ENCODE measurements around the gene IQGAP2.

Gene IQGAP2

DNA sequence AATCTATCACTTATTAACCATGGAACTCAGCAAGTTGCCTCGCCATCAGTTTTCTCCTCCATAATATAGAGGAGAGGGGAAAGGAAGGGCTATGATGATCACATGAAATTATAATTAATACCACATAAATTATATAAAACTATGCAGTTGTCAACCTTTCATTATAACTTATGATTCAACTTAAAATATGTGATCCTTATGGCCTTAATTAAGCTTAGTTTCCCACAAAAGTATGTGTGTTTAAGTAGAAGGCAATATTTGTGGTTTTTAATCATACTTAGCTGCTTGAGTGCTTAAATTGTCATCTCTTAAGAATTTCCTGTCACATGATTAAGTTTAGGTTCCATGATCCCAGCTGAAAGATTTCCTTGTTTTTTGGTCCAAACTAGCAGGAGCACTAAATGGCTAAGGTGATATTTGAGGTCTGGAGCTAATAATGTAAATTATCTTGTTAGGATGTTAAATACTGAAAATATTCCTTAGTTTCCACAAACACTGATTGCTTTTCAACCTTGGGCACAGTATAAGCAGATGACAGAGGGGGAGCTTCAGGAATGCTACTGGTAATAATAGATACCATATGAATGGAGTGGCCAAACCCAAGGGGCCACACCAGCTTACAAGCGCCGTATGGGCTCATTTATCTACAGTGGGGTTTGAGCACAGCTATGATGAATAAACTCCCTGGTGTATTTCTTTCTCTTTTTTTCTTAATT is 286.4 kb downstream of the IQGAP2 start:
- Histone ChIP-seq H3K4me1 (ENCODE audit: control insufficient read depth, insufficient read depth, low read length) (peaks cover 5% of the 10 kb centered on the region; the same call in 1 of the 2 replicates), H3K4me3 (ENCODE audit: low read depth, low read length) (no peak overlapping the region), H3K9me3 (ENCODE audit: control insufficient read depth, insufficient read depth, low read depth, low read length) (no peaks in the 10 kb centered on the region), H3K36me3 (ENCODE audit: control insufficient read depth in 2 of 2, insufficient read depth in 1 of 2, low read length in 2 of 2) (no peaks in the 10 kb centered on the region), H3K27ac (ENCODE audit: extremely low read depth, low read depth, low read length) (no peak overlapping the region)
- ChIA-PET POLR2A (interaction anchor here (1.3 kb wide), 1 partner anchor 30 kb away, joined by 3 read pairs; no protein-coding TSS in a partner anchor), CTCF (interaction anchor here (0.5 to 2.4 kb wide), 3 partner anchors 77 to 287 kb away, joined by 3 to 6 read pairs (median 3); partner anchors contain the start of gene IQGAP2)
- TF ChIP-seq ZNF266 (tag by site-specific recombination; IDR thresholded peaks at IDR 0.05; ENCODE audit: low read depth): no peak
- peak; percentile 46; the same call in 1 of the 2 replicates for TF ChIP-seq SP7 (tag by site-specific recombination; IDR thresholded peaks at IDR 0.05)
- TF ChIP-seq ZNF366 (tag by site-specific recombination; conservative IDR thresholded peaks at IDR 0.05): 0 out of 2 replicates have a peak, but pooled peaks have one; percentile 37

DNA sequence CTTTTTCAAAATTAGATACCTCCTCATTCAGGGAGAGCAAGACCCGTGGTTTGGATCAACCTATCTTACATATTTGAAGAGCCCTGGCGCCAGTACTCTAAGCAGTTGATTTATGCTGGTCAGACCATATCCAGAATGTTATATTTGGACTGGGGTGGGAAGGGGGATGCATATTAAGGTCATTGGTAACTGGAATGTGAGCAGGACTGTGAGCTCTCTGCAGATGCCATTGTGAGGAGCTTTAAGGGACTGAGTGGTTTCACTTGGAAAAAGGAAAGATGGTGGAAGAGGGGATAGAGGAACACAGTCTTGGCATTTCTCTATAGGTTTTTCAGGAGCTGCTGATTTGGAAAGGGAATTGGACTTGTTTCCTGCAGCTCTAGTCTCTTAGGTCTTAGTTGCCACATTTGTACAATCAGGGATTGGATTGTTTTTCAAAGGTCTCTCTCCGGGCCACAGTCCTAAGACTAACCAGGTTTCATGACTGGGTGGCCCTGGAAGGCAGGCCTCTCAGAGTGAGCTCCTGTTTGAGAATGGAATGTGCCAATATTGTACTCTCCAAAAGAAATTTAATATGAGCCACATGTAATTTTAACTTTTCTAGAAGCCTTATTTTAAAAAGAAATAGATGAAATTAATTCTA is 287.1 kb downstream of the IQGAP2 start:
- ChIA-PET POLR2A (interaction anchor here (0.5 to 1.3 kb wide), 2 partner anchors 30 to 84 kb away, joined by 3 read pairs; no protein-coding TSS in a partner anchor), CTCF (interaction anchor here (0.5 to 2.4 kb wide), 4 partner anchors 77 to 287 kb away, joined by 3 to 6 read pairs (median 3); partner anchors contain the start of gene IQGAP2)
- H3K9me3 ChIP-seq (ENCODE audit: control insufficient read depth, insufficient read depth, low read depth, low read length): no peaks in the 10 kb centered on the region
- no peaks in the 10 kb centered on the region for H3K36me3 ChIP-seq (ENCODE audit: control insufficient read depth in 2 of 2, insufficient read depth in 1 of 2, low read length in 2 of 2)
- H3K4me1 ChIP-seq (ENCODE audit: control insufficient read depth, insufficient read depth, low read length): peaks cover 5% of the 10 kb centered on the region; the same call in 1 of the 2 replicates
- no peak overlapping the region for H3K4me3 ChIP-seq (ENCODE audit: low read depth, low read length)
- H3K27ac ChIP-seq (ENCODE audit: extremely low read depth, low read depth, low read length): no peak overlapping the region
- TF ChIP-seq ZNF155 (tag by site-specific recombination; IDR thresholded peaks at IDR 0.05): no peak
- no peak for TF ChIP-seq OVOL3 (tag by site-specific recombination; IDR thresholded peaks at IDR 0.05)
- TF ChIP-seq ZNF302 (tag by site-specific recombination; IDR thresholded peaks at IDR 0.05; ENCODE audit: low read depth): no peak
- no peak for TF ChIP-seq SCRT2 (tag by site-specific recombination; IDR thresholded peaks at IDR 0.05)
- TF ChIP-seq GLI4 (tag by site-specific recombination; IDR thresholded peaks at IDR 0.05): no peak
- TF ChIP-seq, protein P1, sequence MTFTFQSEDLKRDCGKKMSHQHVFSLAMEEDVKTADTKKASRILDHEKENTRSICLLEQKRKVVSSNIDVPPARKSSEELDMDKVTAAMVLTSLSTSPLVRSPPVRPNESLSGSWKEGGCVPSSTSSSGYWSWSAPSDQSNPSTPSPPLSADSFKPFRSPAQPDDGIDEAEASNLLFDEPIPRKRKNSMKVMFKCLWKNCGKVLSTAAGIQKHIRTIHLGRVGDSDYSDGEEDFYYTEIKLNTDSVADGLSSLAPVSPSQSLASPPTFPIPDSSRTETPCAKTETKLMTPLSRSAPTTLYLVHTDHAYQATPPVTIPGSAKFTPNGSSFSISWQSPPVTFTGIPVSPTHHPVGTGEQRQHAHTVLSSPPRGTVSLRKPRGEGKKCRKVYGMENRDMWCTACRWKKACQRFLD (tag by site-specific recombination; IDR thresholded peaks at IDR 0.05): no peak
- no peak for TF ChIP-seq ZNF792 (tag by site-specific recombination; IDR thresholded peaks at IDR 0.05)
- TF ChIP-seq ZNF624 (tag by site-specific recombination; IDR thresholded peaks at IDR 0.05): no peak
- no peak for TF ChIP-seq ZBTB21 (tag by site-specific recombination; IDR thresholded peaks at IDR 0.05)
- TF ChIP-seq ZSCAN30 (tag by site-specific recombination; IDR thresholded peaks at IDR 0.05): no peak
- TF ChIP-seq, protein P2, sequence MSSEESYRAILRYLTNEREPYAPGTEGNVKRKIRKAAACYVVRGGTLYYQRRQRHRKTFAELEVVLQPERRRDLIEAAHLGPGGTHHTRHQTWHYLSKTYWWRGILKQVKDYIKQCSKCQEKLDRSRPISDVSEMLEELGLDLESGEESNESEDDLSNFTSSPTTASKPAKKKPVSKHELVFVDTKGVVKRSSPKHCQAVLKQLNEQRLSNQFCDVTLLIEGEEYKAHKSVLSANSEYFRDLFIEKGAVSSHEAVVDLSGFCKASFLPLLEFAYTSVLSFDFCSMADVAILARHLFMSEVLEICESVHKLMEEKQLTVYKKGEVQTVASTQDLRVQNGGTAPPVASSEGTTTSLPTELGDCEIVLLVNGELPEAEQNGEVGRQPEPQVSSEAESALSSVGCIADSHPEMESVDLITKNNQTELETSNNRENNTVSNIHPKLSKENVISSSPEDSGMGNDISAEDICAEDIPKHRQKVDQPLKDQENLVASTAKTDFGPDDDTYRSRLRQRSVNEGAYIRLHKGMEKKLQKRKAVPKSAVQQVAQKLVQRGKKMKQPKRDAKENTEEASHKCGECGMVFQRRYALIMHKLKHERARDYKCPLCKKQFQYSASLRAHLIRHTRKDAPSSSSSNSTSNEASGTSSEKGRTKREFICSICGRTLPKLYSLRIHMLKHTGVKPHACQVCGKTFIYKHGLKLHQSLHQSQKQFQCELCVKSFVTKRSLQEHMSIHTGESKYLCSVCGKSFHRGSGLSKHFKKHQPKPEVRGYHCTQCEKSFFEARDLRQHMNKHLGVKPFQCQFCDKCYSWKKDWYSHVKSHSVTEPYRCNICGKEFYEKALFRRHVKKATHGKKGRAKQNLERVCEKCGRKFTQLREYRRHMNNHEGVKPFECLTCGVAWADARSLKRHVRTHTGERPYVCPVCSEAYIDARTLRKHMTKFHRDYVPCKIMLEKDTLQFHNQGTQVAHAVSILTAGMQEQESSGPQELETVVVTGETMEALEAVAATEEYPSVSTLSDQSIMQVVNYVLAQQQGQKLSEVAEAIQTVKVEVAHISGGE (tag by site-specific recombination; conservative IDR thresholded peaks at IDR 0.05; ENCODE audit: low read depth): no peak
- no peak for TF ChIP-seq SP7 (tag by site-specific recombination; IDR thresholded peaks at IDR 0.05)
- TF ChIP-seq, protein P3, sequence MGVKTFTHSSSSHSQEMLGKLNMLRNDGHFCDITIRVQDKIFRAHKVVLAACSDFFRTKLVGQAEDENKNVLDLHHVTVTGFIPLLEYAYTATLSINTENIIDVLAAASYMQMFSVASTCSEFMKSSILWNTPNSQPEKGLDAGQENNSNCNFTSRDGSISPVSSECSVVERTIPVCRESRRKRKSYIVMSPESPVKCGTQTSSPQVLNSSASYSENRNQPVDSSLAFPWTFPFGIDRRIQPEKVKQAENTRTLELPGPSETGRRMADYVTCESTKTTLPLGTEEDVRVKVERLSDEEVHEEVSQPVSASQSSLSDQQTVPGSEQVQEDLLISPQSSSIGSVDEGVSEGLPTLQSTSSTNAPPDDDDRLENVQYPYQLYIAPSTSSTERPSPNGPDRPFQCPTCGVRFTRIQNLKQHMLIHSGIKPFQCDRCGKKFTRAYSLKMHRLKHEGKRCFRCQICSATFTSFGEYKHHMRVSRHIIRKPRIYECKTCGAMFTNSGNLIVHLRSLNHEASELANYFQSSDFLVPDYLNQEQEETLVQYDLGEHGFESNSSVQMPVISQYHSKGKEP (tag by site-specific recombination; IDR thresholded peaks at IDR 0.05): no peak
- no peak for TF ChIP-seq ZFP69B (tag by site-specific recombination; IDR thresholded peaks at IDR 0.05)
- TF ChIP-seq ZNF76 (tag by site-specific recombination; IDR thresholded peaks at IDR 0.05; ENCODE audit: borderline replicate concordance, low read depth): no peak
- TF ChIP-seq, protein P4, sequence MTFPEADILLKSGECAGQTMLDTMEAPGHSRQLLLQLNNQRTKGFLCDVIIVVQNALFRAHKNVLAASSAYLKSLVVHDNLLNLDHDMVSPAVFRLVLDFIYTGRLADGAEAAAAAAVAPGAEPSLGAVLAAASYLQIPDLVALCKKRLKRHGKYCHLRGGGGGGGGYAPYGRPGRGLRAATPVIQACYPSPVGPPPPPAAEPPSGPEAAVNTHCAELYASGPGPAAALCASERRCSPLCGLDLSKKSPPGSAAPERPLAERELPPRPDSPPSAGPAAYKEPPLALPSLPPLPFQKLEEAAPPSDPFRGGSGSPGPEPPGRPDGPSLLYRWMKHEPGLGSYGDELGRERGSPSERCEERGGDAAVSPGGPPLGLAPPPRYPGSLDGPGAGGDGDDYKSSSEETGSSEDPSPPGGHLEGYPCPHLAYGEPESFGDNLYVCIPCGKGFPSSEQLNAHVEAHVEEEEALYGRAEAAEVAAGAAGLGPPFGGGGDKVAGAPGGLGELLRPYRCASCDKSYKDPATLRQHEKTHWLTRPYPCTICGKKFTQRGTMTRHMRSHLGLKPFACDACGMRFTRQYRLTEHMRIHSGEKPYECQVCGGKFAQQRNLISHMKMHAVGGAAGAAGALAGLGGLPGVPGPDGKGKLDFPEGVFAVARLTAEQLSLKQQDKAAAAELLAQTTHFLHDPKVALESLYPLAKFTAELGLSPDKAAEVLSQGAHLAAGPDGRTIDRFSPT (tag by site-specific recombination; IDR thresholded peaks at IDR 0.05): no peak
- no peak for TF ChIP-seq ZNF510 (tag by site-specific recombination; IDR thresholded peaks at IDR 0.05; ENCODE audit: insufficient replicate concordance)
- TF ChIP-seq, protein P5, sequence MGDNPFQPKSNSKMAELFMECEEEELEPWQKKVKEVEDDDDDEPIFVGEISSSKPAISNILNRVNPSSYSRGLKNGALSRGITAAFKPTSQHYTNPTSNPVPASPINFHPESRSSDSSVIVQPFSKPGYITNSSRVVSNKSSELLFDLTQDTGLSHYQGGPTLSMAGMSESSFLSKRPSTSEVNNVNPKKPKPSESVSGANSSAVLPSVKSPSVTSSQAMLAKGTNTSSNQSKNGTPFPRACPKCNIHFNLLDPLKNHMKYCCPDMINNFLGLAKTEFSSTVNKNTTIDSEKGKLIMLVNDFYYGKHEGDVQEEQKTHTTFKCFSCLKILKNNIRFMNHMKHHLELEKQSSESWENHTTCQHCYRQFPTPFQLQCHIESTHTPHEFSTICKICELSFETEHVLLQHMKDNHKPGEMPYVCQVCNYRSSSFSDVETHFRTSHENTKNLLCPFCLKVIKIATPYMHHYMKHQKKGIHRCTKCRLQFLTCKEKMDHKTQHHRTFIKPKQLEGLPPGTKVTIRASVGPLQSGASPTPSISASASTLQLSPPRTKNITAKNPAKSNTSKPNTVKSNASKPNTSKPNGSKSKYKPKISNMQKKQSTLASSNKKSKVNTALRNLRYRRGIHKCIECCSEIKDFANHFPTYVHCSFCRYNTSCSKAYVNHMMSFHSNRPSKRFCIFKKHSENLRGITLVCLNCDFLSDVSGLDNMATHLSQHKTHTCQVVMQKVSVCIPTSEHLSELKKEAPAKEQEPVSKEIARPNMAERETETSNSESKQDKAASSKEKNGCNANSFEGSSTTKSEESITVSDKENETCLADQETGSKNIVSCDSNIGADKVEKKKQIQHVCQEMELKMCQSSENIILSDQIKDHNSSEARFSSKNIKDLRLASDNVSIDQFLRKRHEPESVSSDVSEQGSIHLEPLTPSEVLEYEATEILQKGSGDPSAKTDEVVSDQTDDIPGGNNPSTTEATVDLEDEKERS (tag by site-specific recombination; IDR thresholded peaks at IDR 0.05): no peak

All from HEK293 (cell line).